ENCODE data around the gene RNU5B-1. TPM values are rescaled to one million over a fixed set of nuclear protein-coding genes. Genes with fewer than 3 reads are reported as not detected.

Gene RNU5B-1
- total and polyA plus RNA-seq, 2 of the 8 experiments (the other 6 are each of a cell fraction or from before 2014, with no cell fraction given), result not detected

DNA sequence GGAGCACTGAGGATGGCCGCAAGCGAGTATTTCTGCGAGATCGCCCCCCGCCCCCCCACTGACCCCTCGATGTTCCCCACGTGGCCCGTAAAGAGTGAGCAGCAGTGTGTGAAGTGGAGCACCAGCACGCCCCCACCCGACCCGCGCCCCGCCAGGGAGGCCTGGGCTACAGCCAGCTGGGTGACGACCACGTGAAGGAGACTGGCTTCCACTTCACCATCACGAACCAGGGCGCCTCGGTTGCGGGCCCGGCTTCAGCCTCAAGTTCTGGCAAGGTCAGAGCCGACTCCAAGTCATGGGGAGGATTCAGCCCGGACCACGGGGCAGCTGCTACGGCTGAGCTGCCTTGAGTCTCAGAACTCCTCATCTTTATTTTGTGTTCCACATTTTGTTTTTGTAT, 2.4 kb upstream of the RNU5B-1 start (continued):
- TF ChIP-seq, protein P1, sequence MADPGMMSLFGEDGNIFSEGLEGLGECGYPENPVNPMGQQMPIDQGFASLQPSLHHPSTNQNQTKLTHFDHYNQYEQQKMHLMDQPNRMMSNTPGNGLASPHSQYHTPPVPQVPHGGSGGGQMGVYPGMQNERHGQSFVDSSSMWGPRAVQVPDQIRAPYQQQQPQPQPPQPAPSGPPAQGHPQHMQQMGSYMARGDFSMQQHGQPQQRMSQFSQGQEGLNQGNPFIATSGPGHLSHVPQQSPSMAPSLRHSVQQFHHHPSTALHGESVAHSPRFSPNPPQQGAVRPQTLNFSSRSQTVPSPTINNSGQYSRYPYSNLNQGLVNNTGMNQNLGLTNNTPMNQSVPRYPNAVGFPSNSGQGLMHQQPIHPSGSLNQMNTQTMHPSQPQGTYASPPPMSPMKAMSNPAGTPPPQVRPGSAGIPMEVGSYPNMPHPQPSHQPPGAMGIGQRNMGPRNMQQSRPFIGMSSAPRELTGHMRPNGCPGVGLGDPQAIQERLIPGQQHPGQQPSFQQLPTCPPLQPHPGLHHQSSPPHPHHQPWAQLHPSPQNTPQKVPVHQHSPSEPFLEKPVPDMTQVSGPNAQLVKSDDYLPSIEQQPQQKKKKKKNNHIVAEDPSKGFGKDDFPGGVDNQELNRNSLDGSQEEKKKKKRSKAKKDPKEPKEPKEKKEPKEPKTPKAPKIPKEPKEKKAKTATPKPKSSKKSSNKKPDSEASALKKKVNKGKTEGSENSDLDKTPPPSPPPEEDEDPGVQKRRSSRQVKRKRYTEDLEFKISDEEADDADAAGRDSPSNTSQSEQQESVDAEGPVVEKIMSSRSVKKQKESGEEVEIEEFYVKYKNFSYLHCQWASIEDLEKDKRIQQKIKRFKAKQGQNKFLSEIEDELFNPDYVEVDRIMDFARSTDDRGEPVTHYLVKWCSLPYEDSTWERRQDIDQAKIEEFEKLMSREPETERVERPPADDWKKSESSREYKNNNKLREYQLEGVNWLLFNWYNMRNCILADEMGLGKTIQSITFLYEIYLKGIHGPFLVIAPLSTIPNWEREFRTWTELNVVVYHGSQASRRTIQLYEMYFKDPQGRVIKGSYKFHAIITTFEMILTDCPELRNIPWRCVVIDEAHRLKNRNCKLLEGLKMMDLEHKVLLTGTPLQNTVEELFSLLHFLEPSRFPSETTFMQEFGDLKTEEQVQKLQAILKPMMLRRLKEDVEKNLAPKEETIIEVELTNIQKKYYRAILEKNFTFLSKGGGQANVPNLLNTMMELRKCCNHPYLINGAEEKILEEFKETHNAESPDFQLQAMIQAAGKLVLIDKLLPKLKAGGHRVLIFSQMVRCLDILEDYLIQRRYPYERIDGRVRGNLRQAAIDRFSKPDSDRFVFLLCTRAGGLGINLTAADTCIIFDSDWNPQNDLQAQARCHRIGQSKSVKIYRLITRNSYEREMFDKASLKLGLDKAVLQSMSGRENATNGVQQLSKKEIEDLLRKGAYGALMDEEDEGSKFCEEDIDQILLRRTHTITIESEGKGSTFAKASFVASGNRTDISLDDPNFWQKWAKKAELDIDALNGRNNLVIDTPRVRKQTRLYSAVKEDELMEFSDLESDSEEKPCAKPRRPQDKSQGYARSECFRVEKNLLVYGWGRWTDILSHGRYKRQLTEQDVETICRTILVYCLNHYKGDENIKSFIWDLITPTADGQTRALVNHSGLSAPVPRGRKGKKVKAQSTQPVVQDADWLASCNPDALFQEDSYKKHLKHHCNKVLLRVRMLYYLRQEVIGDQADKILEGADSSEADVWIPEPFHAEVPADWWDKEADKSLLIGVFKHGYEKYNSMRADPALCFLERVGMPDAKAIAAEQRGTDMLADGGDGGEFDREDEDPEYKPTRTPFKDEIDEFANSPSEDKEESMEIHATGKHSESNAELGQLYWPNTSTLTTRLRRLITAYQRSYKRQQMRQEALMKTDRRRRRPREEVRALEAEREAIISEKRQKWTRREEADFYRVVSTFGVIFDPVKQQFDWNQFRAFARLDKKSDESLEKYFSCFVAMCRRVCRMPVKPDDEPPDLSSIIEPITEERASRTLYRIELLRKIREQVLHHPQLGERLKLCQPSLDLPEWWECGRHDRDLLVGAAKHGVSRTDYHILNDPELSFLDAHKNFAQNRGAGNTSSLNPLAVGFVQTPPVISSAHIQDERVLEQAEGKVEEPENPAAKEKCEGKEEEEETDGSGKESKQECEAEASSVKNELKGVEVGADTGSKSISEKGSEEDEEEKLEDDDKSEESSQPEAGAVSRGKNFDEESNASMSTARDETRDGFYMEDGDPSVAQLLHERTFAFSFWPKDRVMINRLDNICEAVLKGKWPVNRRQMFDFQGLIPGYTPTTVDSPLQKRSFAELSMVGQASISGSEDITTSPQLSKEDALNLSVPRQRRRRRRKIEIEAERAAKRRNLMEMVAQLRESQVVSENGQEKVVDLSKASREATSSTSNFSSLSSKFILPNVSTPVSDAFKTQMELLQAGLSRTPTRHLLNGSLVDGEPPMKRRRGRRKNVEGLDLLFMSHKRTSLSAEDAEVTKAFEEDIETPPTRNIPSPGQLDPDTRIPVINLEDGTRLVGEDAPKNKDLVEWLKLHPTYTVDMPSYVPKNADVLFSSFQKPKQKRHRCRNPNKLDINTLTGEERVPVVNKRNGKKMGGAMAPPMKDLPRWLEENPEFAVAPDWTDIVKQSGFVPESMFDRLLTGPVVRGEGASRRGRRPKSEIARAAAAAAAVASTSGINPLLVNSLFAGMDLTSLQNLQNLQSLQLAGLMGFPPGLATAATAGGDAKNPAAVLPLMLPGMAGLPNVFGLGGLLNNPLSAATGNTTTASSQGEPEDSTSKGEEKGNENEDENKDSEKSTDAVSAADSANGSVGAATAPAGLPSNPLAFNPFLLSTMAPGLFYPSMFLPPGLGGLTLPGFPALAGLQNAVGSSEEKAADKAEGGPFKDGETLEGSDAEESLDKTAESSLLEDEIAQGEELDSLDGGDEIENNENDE (IDR thresholded peaks at IDR 0.05; ENCODE audit: insufficient replicate concordance, low read length), result no peak
- TF ChIP-seq FOSL1 (IDR thresholded peaks at IDR 0.05; ENCODE audit: insufficient read depth, low read depth, low read length) (no peak), HDAC6 (IDR thresholded peaks at IDR 0.05; ENCODE audit: low read depth, low read length) (no peak), GABPA (IDR thresholded peaks at IDR 0.05; ENCODE audit: borderline replicate concordance, insufficient read depth, low read length) (no peak)
